Fibroblast of lung (primary cell): ENCODE results near the gene ARID1B. TPM values are rescaled to one million over a fixed set of nuclear protein-coding genes. Genes with fewer than 3 reads are reported as not detected.

Experiments
- DNase-seq, 2 donors: peaks; one replicate each; pipeline versions ENCODE4 v3.0.0 to v3.0.0-alpha.2; 2010; ENCODE audit warnings: low read depth in 2 of 2
- H2AFZ ChIP-seq: 2 replicates; pipeline ENCODE4 v1.5.1; 2012; ENCODE audit warnings: low read length, control low read depth, inconsistent platforms
- H3K27ac ChIP-seq: 2 replicates; pipeline ENCODE4 v1.5.1; 2011; ENCODE audit warnings: low read length, control low read depth; ENCODE audit not compliant: insufficient read depth
- H3K27me3 ChIP-seq: 2 replicates; pipeline ENCODE4 v1.5.1; 2011; ENCODE audit warnings: mild to moderate bottlenecking, low read length; ENCODE audit not compliant: control insufficient read depth, insufficient read depth
- H3K36me3 ChIP-seq: 2 replicates; pipeline ENCODE4 v1.5.1; 2011; ENCODE audit warnings: low read length; ENCODE audit not compliant: control insufficient read depth, insufficient read depth
- H3K4me1 ChIP-seq: 2 replicates; pipeline ENCODE4 v1.5.1; 2011; ENCODE audit warnings: low read length; ENCODE audit not compliant: control insufficient read depth, insufficient read depth; ENCODE audit errors: extremely low read depth
- H3K4me2 ChIP-seq: 2 replicates; pipeline ENCODE4 v1.5.1; 2011; ENCODE audit warnings: low read length, control low read depth; ENCODE audit not compliant: insufficient read depth; ENCODE audit errors: extremely low read depth
- H3K4me3 ChIP-seq, 4 experiments: fragments of 200-600 bp in 1 of 4; sonication (generic) in 1 of 4; replicated peaks in 1 of 4; 2 replicates each; pipeline ENCODE4 v1.5.1; 2011 to 2016; ENCODE audit warnings: low read length in 4 of 4, low read depth in 3 of 4, mild to moderate bottlenecking in 3 of 4, control low read depth in 2 of 4, inconsistent platforms in 1 of 4, mixed read lengths in 1 of 4; ENCODE audit not compliant: insufficient read depth in 1 of 4; ENCODE audit errors: control extremely low read depth in 1 of 4
- H3K79me2 ChIP-seq: 2 replicates; pipeline ENCODE4 v1.5.1; 2012; ENCODE audit warnings: mild to moderate bottlenecking, low read length, inconsistent platforms; ENCODE audit not compliant: control insufficient read depth, insufficient read depth
- H3K9ac ChIP-seq: 2 replicates; pipeline ENCODE4 v1.5.1; 2011; ENCODE audit warnings: mild to moderate bottlenecking, low read length, control low read depth; ENCODE audit not compliant: insufficient read depth
- H3K9me3 ChIP-seq: 2 replicates; pipeline ENCODE4 v1.5.1; 2012; ENCODE audit warnings: low read depth, low read length; ENCODE audit not compliant: control insufficient read depth, insufficient read depth
- H4K20me1 ChIP-seq: 2 replicates; pipeline ENCODE4 v1.5.1; 2011; ENCODE audit warnings: low read length; ENCODE audit not compliant: control insufficient read depth, insufficient read depth; ENCODE audit errors: extremely low read depth
- CTCF ChIP-seq, 2 donors: IDR thresholded peaks in 1 of 2; conservative IDR thresholded peaks in 1 of 2; 1 replicate in 1 of 2; 2 replicates in 1 of 2; pipeline ENCODE4 v1.5.1; 2011 to 2012; ENCODE audit warnings: low read length in 2 of 2, control low read depth in 1 of 2, inconsistent platforms in 1 of 2, low read depth in 1 of 2, mild to moderate bottlenecking in 1 of 2
- EZH2 ChIP-seq: IDR thresholded peaks from 2 replicates; pipeline ENCODE4 v1.5.1; 2012; ENCODE audit warnings: low read length, control low read depth, mild to moderate bottlenecking; ENCODE audit errors: missing control alignments
- polyA plus RNA-seq, 2 donors: library from polyadenylated mRNA; depleted of rRNA in 1 of 2; stranded (reverse) in 1 of 2; unstranded in 1 of 2; fragments of >200 nt; gene quantifications; 2 replicates each; pipeline ENCODE4 v1.2.1, GENCODE V29; 2011 to 2012; ENCODE audit warnings: missing spikeins in 1 of 2
- total RNA-seq: library from RNA; depleted of rRNA; stranded (reverse); fragments of >200 nt; gene quantifications from 2 replicates; pipeline ENCODE4 v1.2.1, GENCODE V29; 2014

The ARID1B gene
- total and polyA plus RNA-seq, 2 donors (not counting 1 experiment from before 2014, with no cell fraction given) = 15.4 to 41.9 TPM

DNA sequence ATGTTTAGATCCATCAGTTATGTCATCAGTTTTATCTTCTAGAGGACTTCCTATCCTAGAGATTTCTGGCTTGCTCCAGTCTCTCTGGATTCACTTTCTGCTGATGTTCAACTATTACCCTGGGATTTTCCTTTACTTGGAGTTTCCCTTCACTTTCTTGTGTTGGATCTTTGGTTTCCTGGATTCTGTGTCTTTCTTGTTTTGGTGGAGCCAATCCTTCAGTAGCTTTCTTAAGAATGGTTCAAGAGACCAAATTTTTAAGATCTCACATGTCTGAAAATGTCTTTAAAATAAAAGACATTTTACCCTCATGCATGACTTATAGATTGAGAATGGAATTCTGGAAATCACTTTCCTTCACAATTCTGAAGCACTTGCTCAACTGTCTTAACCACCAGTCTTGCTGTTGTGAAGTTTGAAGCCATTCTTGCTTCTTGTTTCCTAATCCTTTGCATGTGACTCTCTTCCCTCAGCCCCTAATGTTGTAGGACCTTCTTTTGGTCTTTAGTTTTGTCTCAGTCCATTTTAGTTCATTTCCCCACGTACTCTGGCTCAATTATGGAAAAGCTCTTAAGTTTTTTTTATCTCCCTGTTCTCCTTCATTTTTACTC lies 87.9 kb downstream of the ARID1B start:
- Histone ChIP-seq H3K27ac (no peak overlapping the region), H3K36me3 (no peaks in the 10 kb centered on the region), H4K20me1 (no peaks in the 10 kb centered on the region), H3K4me1 (no peaks in the 10 kb centered on the region), H3K9ac (no peak overlapping the region), H3K4me3 (no peak overlapping the region), H3K79me2 (peaks cover 43% of the 10 kb centered on the region), H3K27me3 (no peaks in the 10 kb centered on the region), H2AFZ (no peak overlapping the region), H3K9me3 (no peaks in the 10 kb centered on the region), H3K4me2 (no peak overlapping the region)
- no peak for TF ChIP-seq EZH2
- no peak for TF ChIP-seq CTCF (conservative IDR thresholded peaks at IDR 0.05 in 1 of 2, IDR thresholded peaks at IDR 0.05 in 1 of 2; ENCODE audit: low read depth in 1 of 2, low read length in 2 of 2)
- DNase-seq = peak in 1 of 2 donors; percentile 38

DNA sequence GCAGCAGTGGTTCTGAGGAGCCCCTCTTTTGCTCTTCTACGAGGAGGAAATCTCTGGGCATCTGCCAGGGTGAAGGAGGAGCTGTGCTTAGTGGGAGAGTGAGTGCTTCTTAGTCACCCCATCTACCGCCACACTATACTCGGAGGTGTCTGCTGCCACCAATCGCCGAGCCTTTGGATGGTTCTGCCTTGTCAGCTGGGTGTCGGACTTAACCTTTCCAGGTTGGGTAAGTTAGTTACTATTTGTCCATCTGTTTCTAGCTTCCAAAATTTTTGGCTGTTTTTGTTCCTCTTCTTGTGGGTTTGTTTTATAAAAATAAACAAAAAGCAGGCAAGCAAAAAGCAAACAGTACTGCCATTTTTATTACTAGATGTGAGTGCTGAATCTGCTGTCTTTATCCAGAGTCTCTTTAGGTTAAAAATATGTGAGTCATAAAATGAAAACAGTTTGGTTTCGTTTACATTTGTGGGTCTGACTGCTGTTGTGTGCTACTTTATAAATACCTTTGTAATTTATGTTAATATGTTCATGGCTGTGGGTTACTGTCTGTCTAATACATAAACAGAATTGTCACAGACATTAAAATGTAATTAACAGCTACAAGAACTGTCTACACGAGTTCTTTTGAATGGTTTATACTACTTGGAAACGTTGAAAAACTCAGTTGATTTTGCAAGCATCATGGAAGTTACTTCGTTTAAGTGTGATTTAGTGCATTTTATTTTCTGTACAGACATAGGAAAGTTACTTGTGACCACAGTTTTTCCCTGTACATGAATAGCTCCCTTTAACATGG lies 89.2 kb downstream of the ARID1B start:
- no peaks in the 10 kb centered on the region for H3K4me1 ChIP-seq
- H2AFZ ChIP-seq = no peak overlapping the region
- no peaks in the 10 kb centered on the region for H3K27me3 ChIP-seq
- H3K4me2 ChIP-seq = peak overlapping the region; percentile 65
- no peaks in the 10 kb centered on the region for H3K9me3 ChIP-seq
- H4K20me1 ChIP-seq = no peaks in the 10 kb centered on the region
- no peak overlapping the region for H3K27ac ChIP-seq
- TF ChIP-seq CTCF (conservative IDR thresholded peaks at IDR 0.05 in 1 of 2, IDR thresholded peaks at IDR 0.05 in 1 of 2; ENCODE audit: low read depth in 1 of 2, low read length in 2 of 2) (peak in 1 of 2 donors; percentile 18), EZH2 (no peak)
- peaks cover 46% of the 10 kb centered on the region for H3K79me2 ChIP-seq
- peak; percentile 64 to 74 for DNase-seq
- no peak overlapping the region for H3K9ac ChIP-seq
- peak overlapping the region in 3 of 4 experiments; percentile 11 to 30 (median 29) for H3K4me3 ChIP-seq
- H3K36me3 ChIP-seq = no peaks in the 10 kb centered on the region

DNA sequence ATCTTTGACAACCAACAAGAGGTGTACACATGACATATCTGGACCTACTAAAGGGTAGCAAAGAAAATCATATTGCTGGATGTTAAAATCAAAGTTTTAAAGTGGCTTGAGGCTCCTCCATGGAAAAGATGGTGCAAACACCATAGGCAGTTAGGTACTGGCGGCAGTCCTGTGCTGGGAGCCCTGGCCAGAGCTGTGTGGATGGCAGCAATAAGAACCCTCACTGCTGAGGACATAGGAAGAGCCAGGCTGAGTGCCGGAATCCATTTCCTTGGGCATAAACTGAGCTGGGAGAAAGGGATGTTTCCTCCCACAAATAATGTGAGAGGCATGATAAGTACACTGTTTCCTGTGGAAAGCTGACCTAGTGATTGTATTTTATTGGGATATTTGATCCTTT lies 89.9 kb downstream of the ARID1B start:
- H2AFZ ChIP-seq = no peak overlapping the region
- no peaks in the 10 kb centered on the region for H4K20me1 ChIP-seq
- H3K9ac ChIP-seq = no peak overlapping the region
- TF ChIP-seq EZH2 (no peak), CTCF (conservative IDR thresholded peaks at IDR 0.05 in 1 of 2, IDR thresholded peaks at IDR 0.05 in 1 of 2; ENCODE audit: low read depth in 1 of 2, low read length in 2 of 2) (no peak)
- H3K36me3 ChIP-seq = no peaks in the 10 kb centered on the region
- no peaks in the 10 kb centered on the region for H3K4me1 ChIP-seq
- no peaks in the 10 kb centered on the region for H3K27me3 ChIP-seq
- no peak for DNase-seq
- no peak overlapping the region for H3K27ac ChIP-seq
- peak overlapping the region in 2 of 4 experiments; percentile 29 to 30 for H3K4me3 ChIP-seq
- H3K9me3 ChIP-seq = no peaks in the 10 kb centered on the region
- peak overlapping the region; percentile 65 for H3K4me2 ChIP-seq
- peaks cover 43% of the 10 kb centered on the region for H3K79me2 ChIP-seq
